ENCODE measurements around the gene KCTD11.
"Not testable (repeated sequence)": the region's sequence is repeated elsewhere in the genome, so short reads cannot be mapped to it uniquely, and the experiment has no call there.

KCTD11 gene

DNA sequence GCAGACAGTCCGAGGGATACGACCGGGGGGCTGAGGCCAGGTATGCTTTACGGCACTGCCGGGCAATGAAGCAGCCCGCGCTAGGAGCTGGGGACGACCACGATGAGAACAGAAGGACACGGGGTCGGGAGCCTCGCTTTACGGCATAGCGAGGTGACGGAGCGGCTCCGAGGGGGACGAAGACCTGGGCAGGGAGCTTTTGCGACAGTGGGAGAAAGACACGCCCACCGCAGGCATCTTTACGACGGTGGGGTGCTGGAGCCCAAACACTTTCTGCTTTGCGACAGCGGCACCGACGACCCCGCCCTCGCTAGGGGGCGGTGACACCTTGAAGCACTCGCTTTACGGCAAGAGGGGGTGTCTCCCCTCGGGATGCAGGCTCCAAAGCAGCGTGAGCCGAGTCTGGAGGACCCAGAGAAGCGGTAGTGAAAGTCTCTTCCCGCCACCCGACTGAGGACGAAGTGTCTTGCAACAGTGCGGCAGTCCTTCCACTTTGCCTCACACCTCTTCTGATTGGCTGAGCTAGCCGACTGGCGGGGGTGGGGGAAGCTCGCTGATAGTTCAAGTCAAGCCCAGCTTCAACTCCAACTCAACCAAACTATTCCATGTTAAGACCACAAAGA is 22.5 kb upstream of the KCTD11 start:
- peak; percentile 99 for DNase-seq (ENCODE audit: low read depth)
- TF ChIP-seq, protein P1, sequence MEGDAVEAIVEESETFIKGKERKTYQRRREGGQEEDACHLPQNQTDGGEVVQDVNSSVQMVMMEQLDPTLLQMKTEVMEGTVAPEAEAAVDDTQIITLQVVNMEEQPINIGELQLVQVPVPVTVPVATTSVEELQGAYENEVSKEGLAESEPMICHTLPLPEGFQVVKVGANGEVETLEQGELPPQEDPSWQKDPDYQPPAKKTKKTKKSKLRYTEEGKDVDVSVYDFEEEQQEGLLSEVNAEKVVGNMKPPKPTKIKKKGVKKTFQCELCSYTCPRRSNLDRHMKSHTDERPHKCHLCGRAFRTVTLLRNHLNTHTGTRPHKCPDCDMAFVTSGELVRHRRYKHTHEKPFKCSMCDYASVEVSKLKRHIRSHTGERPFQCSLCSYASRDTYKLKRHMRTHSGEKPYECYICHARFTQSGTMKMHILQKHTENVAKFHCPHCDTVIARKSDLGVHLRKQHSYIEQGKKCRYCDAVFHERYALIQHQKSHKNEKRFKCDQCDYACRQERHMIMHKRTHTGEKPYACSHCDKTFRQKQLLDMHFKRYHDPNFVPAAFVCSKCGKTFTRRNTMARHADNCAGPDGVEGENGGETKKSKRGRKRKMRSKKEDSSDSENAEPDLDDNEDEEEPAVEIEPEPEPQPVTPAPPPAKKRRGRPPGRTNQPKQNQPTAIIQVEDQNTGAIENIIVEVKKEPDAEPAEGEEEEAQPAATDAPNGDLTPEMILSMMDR (IDR thresholded peaks at IDR 0.05; ENCODE audit: insufficient read depth, low read depth, low read length, missing control alignments) = no peak
- H3K4me3 ChIP-seq (ENCODE audit: low read length) = peak overlapping the region; percentile 91

GRCh38 chr17:7329997-7330637 is 21.8 kb upstream of the KCTD11 start:
- peak overlapping the region; percentile 91 for H3K4me3 ChIP-seq (ENCODE audit: low read length)
- DNase-seq (ENCODE audit: low read depth) = peak; percentile 85
- TF ChIP-seq, protein P1 (IDR thresholded peaks at IDR 0.05; ENCODE audit: insufficient read depth, low read depth, low read length, missing control alignments) = no peak

DNA sequence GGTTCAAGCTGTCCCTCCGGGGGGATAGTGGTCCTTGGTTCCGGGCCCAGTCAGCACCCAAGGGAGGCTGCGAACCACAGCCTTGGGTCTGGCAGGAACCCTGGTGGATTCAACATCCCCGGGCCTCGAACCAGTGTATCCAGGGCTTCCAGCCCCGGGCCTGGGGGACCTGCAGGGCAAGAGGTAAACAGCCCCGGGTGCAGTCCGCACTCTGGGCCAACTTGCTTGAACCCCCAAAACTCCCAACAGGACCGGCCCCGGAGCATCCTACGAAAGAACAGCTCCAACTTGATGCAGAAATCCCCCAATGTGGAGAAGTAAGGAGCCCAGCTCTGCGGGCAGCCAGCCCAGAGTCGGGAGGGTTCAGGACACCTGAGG is 21.3 kb upstream of the KCTD11 start:
- DNase-seq (ENCODE audit: low read depth) = no peak
- TF ChIP-seq, protein P1 (IDR thresholded peaks at IDR 0.05; ENCODE audit: insufficient read depth, low read depth, low read length, missing control alignments) = no peak

DNA sequence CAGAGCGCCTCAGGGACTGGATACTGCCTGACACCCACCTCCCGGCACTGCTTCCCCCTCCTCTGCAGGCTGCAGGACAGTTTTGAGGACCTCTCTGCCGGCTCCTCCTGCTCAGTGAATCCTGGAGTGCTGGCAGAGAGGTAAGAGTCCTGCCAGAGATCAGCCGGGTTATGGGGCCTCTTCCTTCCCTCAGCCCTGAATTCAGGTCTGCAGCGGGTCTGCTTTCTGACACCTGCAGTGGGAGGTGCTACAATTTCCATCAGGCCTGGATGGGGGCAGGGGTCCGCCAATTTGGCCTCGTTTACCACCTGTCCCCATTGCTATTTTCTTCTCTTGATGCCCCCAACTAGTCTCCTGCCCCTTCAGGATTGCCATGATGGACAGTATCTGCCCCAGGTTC is 19.9 kb upstream of the KCTD11 start:
- H3K4me3 ChIP-seq (ENCODE audit: low read length) = no peak overlapping the region
- no peak for DNase-seq (ENCODE audit: low read depth)
- TF ChIP-seq, protein P1 (IDR thresholded peaks at IDR 0.05; ENCODE audit: insufficient read depth, low read depth, low read length, missing control alignments) = no peak

More for the DNA sequence above, 21.3 kb upstream of the KCTD11 start:
- peak overlapping the region; percentile 91 for H3K4me3 ChIP-seq (ENCODE audit: low read length)

- DNase-seq (ENCODE audit: low read depth); H3K4me3 ChIP-seq (ENCODE audit: low read length): not testable (repeated sequence)
These were observed 19.3 kb upstream of the KCTD11 start for GRCh38 chr17:7332600-7333069.

GRCh38 chr17:7334938-7335538 is 16.9 kb upstream of the KCTD11 start:
- TF ChIP-seq, protein P1 (IDR thresholded peaks at IDR 0.05; ENCODE audit: insufficient read depth, low read depth, low read length, missing control alignments) = no peak
- no peak for DNase-seq (ENCODE audit: low read depth)
- no peak overlapping the region for H3K4me3 ChIP-seq (ENCODE audit: low read length)

- H3K4me3 ChIP-seq (ENCODE audit: low read length); DNase-seq (ENCODE audit: low read depth): not testable (repeated sequence)
These were observed 16.2 kb upstream of the KCTD11 start for GRCh38 chr17:7335765-7336164.

All from epithelial cell of esophagus (primary cell).